Activated naive CD4-positive, alpha-beta T cell treated with anti-CD3 and anti-CD28 coated beads, Interleukin-2, amount 50 U/mL, for 72 hours (primary cell): Measurements from ENCODE around the gene VEGFC. TPM values are rescaled to one million over a fixed set of nuclear protein-coding genes. Genes with fewer than 3 reads are reported as not detected.

Source experiments
- ATAC-seq, 2 donors: fragments of 150-1000 bp; cut with Tn5 transposase; 2 replicates each; pipeline ENCODE4 v1.10.0; 2021; ENCODE audit warnings: mild to moderate bottlenecking in 2 of 2, moderate library complexity in 2 of 2
- DNase-seq, 2 donors: peaks; one replicate each; pipeline ENCODE4 v3.0.0; 2021 to 2022; ENCODE audit warnings: low spot score in 2 of 2
- H3K27ac Mint-ChIP-seq, 2 donors: one replicate each; pipeline ENCODE4 v1.8.0; 2022; ENCODE audit warnings: mild to moderate bottlenecking in 2 of 2, mixed read lengths in 2 of 2
- H3K36me3 Mint-ChIP-seq, 2 donors: one replicate each; pipeline ENCODE4 v1.8.0; 2022; ENCODE audit warnings: mixed read lengths in 2 of 2
- H3K9me3 Mint-ChIP-seq, 2 donors: one replicate each; pipeline ENCODE4 v1.8.0; 2022; ENCODE audit warnings: mixed read lengths in 2 of 2
- total RNA-seq, 2 donors: library from RNA; stranded (reverse); gene quantifications; one replicate each; pipeline ENCODE4 v1.2.3, GENCODE V29; 2022

VEGFC gene
- total RNA-seq, 2 donors from 2014 or later: not detected

DNA sequence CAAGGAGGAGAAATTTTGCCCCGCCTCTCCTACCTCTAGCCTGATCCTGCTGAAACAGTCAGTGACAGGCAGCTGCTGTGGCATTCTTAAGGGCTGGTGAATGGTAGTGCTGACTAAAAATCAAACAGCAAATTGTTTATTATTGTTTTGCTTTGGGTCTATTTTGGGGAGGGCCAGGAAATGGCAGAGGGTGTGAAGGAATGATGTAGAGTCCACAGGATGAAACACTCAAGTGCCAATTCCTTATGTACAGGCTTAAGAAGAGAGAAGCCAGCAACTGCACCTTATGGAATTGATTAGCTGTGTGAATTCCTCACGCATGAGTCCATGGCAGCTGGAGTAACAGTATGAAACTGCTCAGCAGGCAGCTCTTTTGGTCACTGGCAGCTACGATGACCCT, 39.7 kb downstream of the VEGFC start:
- no peak for DNase-seq
- H3K27ac Mint-ChIP-seq: no peak overlapping the region
- ATAC-seq: no peak
- H3K9me3 Mint-ChIP-seq: no peaks in the 10 kb centered on the region
- no peaks in the 10 kb centered on the region for H3K36me3 Mint-ChIP-seq

DNA sequence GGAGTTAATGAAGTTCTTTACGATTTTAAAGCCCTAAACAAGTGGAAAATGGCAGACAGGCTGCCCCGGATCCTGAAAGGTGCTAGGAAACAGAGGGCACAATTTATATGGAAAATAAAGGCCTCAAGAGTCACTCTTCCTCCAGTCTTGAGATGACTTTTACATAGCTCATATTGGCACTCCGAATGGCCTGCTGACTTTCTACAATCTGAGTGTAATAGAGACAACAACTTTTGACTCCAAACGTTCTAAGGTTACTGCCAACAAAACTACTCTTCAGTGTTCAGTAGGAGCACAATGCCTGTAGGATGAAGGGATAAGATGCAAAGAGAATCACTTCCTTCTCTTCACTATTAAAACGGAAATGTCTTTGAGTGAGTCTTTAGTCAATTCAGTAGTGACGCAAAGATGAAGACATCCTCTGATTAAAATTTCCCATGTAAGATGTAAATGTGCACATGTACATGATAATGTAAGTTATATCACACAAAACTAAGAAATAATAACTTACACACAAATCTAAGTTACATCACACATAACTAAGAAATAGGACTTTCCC, 40.5 kb downstream of the VEGFC start:
- ATAC-seq (no peak), DNase-seq (no peak)
- Mint-ChIP-seq H3K36me3 (no peaks in the 10 kb centered on the region), H3K27ac (no peak overlapping the region), H3K9me3 (no peaks in the 10 kb centered on the region)

DNA sequence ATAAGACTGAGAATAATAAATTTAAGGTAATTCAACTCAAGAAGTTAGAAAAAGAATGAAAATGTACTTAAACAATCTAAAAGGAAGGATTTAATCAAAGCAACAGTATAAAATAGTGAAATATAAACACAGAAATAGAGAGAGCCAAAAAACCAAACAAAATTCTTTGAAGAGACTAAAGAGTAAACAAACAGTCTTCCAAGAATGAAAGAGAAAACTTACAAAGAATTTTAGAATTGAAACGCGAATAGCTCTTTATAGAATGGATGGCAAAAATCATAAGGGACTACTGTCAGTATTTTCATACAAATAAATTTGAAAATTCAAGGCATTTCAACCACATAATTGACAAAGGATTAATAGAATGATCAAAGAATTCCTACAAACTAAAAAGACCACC, 41.7 kb downstream of the VEGFC start:
- H3K27ac Mint-ChIP-seq: no peak overlapping the region
- ATAC-seq: no peak
- no peaks in the 10 kb centered on the region for H3K36me3 Mint-ChIP-seq
- peaks cover 0 to 4% of the 10 kb centered on the region in 2 donors for H3K9me3 Mint-ChIP-seq
- no peak for DNase-seq

DNA sequence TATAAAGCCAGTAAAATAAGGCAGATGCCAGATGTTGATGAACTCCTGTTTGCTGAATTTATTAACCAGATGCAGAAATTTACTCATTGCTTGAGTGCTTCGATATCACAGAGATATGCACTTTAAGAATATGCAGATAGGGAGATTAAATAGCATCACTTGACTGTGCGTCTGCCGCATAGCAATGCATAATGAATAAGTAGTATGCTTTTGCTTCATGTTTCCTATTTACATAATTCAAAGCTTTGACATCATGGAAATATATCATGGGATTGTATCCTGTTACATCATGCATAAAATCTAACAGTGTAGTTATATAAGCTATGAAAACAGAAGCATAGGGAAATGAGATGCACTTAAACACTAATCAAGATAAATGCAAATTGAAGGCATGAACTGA, 45.9 kb downstream of the VEGFC start:
- Mint-ChIP-seq H3K36me3 (no peaks in the 10 kb centered on the region), H3K27ac (no peak overlapping the region), H3K9me3 (peaks cover 3 to 4% of the 10 kb centered on the region in 2 donors)
- ATAC-seq (no peak), DNase-seq (no peak)

DNA sequence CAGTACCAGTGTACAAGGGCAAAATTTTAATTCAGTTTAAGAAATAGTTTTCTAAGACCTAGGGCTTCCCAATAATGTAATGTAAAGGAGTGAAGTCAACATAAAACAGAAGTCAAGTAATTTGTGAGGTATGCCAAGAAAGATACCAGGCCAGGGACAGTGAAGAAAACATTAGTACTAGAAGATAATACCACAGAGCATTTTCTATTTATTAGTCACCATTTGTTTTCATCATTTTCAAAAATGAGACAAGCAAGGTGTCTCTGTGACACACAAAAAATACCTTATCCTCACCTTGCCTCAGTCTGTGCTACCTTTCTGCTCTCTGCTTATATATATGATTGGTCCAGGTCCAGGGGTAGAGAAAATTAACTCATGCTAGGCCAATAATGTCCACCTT, 46.8 kb downstream of the VEGFC start:
- H3K36me3 Mint-ChIP-seq: no peaks in the 10 kb centered on the region
- DNase-seq: no peak
- H3K27ac Mint-ChIP-seq: no peak overlapping the region
- ATAC-seq: no peak
- peaks cover 3 to 6% of the 10 kb centered on the region in 2 donors for H3K9me3 Mint-ChIP-seq

DNA sequence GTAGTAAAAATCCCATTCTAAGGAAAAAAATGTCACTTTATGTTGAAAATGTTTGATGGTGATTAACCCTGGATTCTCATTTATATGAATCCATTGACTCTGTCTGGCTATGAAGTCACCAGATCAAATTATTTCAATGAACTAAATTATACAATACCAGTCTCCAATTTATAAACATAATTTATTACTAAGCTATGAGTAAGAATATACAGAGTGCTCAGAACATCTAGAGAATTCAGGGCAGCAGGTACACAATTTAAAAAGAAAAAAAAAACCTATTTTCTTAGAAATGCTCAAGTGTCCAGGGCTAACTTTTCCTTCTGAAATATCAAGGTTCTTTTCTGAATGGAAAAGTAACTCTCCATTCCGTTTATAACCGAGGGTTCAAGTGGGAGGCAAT, 48.6 kb downstream of the VEGFC start:
- DNase-seq (no peak), ATAC-seq (no peak)
- no peaks in the 10 kb centered on the region for H3K36me3 Mint-ChIP-seq
- H3K9me3 Mint-ChIP-seq: peaks cover 8% of the 10 kb centered on the region in 2 donors
- no peak overlapping the region for H3K27ac Mint-ChIP-seq

DNA sequence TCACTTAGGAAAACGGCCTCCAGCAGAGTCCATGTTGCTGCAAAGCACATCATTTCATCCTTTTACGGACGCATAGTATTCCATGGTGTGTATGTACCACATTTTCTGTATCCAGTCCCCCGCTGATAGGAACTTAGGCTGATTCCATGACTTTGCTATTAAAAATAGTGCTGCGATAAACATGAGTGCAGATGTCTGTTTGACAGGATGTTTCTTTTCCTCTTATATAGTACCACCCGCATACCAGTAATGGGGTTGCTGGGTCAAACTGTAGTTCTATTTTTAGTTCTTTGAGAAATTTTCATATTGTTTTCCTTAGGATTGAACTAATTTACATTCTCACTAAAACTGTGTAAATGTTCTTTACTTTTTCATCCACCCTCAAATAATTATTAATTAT, 50.5 kb downstream of the VEGFC start:
- Mint-ChIP-seq H3K36me3 (no peaks in the 10 kb centered on the region), H3K9me3 (peaks cover 8% of the 10 kb centered on the region in 2 donors), H3K27ac (no peak overlapping the region)
- ATAC-seq (no peak), DNase-seq (no peak)

DNA sequence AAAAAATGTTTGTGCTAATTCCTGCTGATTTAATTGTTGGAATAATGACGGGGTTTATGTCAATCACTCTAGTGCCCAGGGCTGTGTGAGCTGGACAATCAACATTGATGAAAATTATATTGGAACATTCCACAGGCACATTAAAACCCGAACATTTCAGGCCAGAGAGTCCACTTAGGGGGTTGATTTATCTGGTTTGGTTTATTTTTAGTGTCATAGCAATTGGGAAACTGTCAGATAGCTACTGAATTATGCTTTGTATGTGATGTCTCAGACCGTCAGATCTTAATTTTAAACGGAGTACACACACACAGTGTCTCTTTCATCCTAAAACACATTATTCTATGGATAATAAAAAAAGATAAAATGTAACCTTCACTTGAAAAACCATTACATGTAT, 51.5 kb downstream of the VEGFC start:
- no peak for ATAC-seq
- Mint-ChIP-seq H3K36me3 (no peaks in the 10 kb centered on the region), H3K9me3 (peaks cover 4 to 8% of the 10 kb centered on the region in 2 donors), H3K27ac (no peak overlapping the region)
- DNase-seq: no peak

DNA sequence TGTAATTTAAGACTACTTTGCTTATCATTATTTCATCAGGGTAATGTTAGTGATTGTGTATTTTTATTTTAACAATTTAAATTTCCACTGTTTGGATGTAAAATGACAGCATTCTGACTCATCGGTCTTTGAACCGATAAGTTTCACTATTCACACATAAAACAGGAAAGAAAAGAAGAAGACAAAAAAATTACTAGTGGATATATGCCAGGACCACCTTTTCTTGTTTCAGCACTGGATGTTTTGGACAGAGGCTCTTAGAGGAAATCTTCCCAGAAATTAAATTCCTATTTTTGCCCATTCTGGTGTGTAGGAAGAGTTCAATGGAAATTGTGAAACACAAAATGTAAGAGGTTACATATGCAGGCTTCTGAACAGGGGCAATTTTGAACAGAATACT, 57.4 kb downstream of the VEGFC start:
- Mint-ChIP-seq H3K36me3 (no peaks in the 10 kb centered on the region), H3K9me3 (peaks cover 0 to 7% of the 10 kb centered on the region in 2 donors), H3K27ac (no peak overlapping the region)
- ATAC-seq (no peak), DNase-seq (no peak)

DNA sequence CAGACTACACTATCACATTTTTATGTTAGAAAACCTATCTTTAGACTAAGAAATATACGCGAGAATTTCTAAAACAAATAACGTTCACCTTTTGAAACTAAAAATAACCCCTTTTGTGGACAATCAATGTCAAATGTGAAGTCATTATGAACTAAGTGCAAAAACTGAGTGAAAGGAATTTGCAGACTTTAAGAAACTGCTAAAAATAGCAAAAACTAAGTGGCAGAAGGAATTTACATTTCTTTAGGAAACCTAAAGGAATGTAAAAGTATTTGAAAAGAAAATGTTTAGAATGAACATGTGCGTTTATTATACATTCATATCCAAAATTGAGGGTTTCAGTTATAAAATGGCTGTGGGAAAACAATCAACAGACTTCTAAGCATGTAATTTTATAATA, 58.3 kb downstream of the VEGFC start:
- Mint-ChIP-seq H3K36me3 (no peaks in the 10 kb centered on the region), H3K27ac (no peak overlapping the region), H3K9me3 (peaks cover 0 to 6% of the 10 kb centered on the region in 2 donors)
- no peak for DNase-seq
- ATAC-seq: no peak

DNA sequence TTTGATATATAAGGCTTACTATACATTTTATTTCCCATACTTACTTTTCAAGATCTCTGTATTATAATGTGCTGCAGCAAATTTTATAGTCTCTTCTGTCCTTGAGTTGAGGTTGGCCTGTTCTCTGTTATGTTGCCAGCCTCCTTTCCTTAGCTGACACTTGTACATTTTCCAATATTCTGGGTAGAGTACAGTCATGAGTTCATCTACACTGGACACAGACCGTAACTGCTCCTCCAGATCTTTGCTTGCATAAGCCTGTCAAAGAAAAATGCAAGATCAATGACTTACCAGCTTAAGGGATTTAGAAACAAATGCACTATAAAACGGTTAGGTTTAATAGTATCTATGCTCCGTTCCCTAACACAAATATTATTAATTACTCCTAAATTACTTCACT, 63.2 kb downstream of the VEGFC start:
- DNase-seq (no peak), ATAC-seq (no peak)
- Mint-ChIP-seq H3K9me3 (peaks cover 0 to 3% of the 10 kb centered on the region in 2 donors), H3K27ac (no peak overlapping the region), H3K36me3 (no peaks in the 10 kb centered on the region)

DNA sequence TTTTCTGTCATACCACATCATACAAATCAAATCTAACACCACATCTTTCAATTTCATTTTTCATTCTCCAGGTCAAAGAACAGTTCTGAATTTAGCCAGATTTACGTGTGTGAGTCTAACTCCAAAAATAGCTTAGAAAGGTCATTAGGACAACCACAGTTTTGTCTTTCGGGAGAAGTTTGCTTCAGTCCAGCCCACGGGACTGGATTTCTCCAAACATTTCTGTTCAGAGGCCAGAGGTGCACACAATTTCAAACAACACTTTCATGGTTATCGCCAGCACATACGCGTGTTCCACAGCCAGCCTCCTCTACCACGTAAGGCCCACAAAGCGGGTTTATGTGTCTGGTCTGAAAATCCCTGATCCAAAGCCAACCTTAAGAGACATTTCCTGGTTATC, 65.9 kb downstream of the VEGFC start:
- Mint-ChIP-seq H3K27ac (no peak overlapping the region), H3K9me3 (no peaks in the 10 kb centered on the region), H3K36me3 (no peaks in the 10 kb centered on the region)
- DNase-seq (no peak), ATAC-seq (no peak)

DNA sequence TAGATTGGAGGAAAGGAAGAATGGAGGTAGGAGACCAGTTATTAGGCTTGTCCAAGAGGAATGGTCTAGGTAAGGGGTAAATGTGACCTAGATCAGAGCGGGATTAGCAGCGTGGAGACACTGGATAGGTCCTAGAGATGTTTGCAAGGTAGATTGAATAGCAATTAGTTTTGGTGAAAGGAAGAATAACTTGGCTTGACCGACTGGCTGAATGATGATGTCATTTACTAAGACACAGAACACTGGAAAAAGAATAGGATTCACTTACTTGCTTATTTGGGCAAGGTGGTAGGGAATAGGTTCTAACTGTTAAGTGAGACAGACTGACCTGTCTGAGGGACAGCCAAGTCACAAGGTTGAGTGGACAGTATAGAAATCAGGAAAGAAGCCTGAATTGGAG, 71.3 kb downstream of the VEGFC start:
- H3K36me3 Mint-ChIP-seq: no peaks in the 10 kb centered on the region
- DNase-seq (no peak), ATAC-seq (no peak)
- H3K27ac Mint-ChIP-seq: no peak overlapping the region
- H3K9me3 Mint-ChIP-seq: peaks cover 6 to 9% of the 10 kb centered on the region in 2 donors

DNA sequence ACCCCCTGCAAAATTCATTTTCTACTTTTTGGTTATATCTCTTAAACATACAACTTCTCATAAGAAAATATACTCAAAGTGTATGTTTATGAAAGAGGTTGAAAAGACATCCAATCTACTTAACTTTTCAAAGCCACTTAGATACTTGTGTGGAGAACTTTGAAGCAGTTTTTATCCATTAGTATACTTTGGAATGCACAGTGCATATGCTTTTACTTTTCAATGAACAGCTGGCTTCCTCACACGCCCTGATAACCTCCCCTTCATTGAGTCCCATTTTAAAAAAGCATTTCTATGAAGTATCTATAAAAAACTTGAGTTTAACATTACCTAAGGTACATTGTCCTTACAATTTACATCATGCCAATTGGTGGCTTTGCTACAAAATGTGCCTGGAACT, 73.8 kb downstream of the VEGFC start:
- DNase-seq: no peak
- H3K27ac Mint-ChIP-seq: no peak overlapping the region
- H3K9me3 Mint-ChIP-seq: peaks cover 6 to 9% of the 10 kb centered on the region in 2 donors
- no peaks in the 10 kb centered on the region for H3K36me3 Mint-ChIP-seq
- ATAC-seq: no peak

DNA sequence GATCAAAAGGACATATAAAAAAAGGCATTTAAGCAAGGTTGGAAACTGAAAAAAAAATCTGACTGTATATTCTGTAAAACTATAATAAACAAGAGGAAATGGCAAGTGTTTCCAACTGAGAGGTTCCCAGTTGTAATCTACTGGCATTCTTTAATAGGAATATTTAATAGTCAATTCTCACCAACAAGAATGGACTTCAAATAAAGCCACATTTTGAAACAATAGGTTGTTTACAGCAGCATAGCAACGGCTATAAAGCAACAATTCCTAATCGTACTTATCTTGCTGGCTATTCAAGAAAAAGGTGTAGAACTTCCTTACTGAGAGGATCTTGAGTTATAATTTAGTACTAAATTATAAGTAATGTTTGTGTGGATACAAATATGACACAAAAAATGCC, 75.5 kb downstream of the VEGFC start:
- no peak overlapping the region for H3K27ac Mint-ChIP-seq
- H3K36me3 Mint-ChIP-seq: no peaks in the 10 kb centered on the region
- DNase-seq (no peak), ATAC-seq (no peak)
- H3K9me3 Mint-ChIP-seq: peaks cover 10 to 14% of the 10 kb centered on the region in 2 donors

DNA sequence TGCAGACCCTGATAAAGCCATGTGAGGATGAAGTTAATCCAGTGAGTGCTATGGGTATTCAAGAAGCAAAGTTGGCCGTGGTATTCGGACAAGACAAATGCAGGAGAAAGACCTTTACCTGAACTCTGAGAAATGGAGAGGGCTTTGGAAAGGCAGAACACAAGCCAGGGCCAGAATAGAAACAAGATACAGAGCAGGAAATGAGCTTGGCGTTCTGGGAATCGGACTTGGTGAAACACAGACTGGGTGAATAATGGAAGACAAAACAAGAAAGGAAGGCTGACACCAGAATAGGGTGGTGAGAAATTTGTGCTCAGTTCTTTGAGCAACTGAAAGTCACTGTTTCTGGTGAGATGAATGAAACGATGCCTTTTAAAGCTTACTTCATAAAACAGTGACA, 83.3 kb downstream of the VEGFC start:
- Mint-ChIP-seq H3K27ac (no peak overlapping the region), H3K9me3 (peaks cover 5 to 8% of the 10 kb centered on the region in 2 donors), H3K36me3 (no peaks in the 10 kb centered on the region)
- ATAC-seq: no peak
- DNase-seq: no peak

DNA sequence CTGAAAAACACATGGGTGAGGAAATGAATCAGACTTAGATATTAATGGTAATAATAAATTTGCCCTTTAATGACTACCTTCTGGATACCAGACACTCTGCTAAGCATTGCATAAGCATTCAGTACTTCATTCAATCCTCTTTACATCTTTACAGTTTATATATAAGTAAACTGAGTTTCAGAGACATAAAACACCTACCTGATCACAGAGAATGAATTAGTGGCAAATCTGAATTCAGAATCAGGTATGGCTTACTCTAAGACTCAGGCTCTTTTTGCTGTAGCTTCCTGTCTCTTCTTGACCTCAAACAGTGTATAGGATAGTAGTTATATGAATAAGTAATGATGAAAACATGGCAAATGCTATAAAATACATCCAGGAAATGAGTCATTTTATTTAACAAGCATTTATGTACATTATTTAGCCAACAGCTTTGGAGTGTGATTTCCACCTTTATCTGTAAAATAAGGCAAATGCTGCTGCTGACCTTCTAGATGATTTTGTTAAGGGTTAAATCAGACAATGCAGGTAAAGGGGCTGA, 83.9 kb downstream of the VEGFC start:
- no peaks in the 10 kb centered on the region for H3K36me3 Mint-ChIP-seq
- ATAC-seq (no peak), DNase-seq (no peak)
- H3K9me3 Mint-ChIP-seq: peaks cover 5 to 8% of the 10 kb centered on the region in 2 donors
- H3K27ac Mint-ChIP-seq: no peak overlapping the region

DNA sequence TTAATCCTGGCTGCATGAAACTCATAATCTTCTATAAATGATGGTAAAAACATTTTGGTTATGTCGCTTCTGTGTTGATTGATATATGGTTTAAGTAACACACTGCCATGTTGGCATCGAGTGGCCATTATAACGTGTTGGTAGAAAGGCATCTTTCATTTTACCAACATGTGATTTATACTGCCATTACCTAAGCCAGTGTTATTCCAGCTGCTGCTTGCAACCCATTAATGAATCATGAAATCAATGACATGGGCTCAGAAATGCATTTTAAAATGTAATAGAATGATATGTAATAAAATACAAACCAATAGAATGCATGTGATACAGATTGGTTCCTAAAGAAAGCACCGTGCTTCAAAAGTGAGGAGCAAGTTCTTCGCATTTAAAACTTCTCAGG, 102.0 kb downstream of the VEGFC start:
- no peak for ATAC-seq
- no peaks in the 10 kb centered on the region for H3K36me3 Mint-ChIP-seq

More for the DNA sequence above, 102.0 kb downstream of the VEGFC start:
- DNase-seq: no peak
- Mint-ChIP-seq H3K9me3 (peaks cover 0 to 8% of the 10 kb centered on the region in 2 donors), H3K27ac (no peak overlapping the region)
